Breast epithelium (tissue), 3 donors: ENCODE measurements around the gene GDPD4.

Source experiments
- POLR2A ChIP-seq: fragments of 450-650 bp; IDR thresholded peaks from one replicate; pipeline ENCODE4 v1.6.1; 2016; ENCODE audit warnings: antibody characterized with exemption, mild to moderate bottlenecking, moderate library complexity
- TF ChIP-seq, protein P1 (sequence below), 3 donors: fragments of 450-650 bp; IDR thresholded peaks; one replicate each; pipeline ENCODE4 v1.5.1; 2016 to 2017; ENCODE audit warnings: antibody characterized with exemption in 3 of 3, mild to moderate bottlenecking in 3 of 3, moderate library complexity in 3 of 3

GRCh38 chr11:77311701-77312100 is 10.2 kb upstream of the GDPD4 start:
- TF ChIP-seq, protein P1, sequence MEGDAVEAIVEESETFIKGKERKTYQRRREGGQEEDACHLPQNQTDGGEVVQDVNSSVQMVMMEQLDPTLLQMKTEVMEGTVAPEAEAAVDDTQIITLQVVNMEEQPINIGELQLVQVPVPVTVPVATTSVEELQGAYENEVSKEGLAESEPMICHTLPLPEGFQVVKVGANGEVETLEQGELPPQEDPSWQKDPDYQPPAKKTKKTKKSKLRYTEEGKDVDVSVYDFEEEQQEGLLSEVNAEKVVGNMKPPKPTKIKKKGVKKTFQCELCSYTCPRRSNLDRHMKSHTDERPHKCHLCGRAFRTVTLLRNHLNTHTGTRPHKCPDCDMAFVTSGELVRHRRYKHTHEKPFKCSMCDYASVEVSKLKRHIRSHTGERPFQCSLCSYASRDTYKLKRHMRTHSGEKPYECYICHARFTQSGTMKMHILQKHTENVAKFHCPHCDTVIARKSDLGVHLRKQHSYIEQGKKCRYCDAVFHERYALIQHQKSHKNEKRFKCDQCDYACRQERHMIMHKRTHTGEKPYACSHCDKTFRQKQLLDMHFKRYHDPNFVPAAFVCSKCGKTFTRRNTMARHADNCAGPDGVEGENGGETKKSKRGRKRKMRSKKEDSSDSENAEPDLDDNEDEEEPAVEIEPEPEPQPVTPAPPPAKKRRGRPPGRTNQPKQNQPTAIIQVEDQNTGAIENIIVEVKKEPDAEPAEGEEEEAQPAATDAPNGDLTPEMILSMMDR (IDR thresholded peaks at IDR 0.05), result no peak
- no peak for TF ChIP-seq POLR2A
